Subcutaneous adipose tissue (tissue), 4 donors: Measurements from ENCODE around the gene RAPGEF5. TPM values are rescaled to one million over a fixed set of nuclear protein-coding genes. Genes with fewer than 3 reads are reported as not detected.

ENCODE experiments used
- CTCF ChIP-seq: fragments of 450-650 bp; IDR thresholded peaks from one replicate; pipeline ENCODE4 v1.5.1; 2016; ENCODE audit warnings: low read depth, mild to moderate bottlenecking, control low read depth, antibody characterized with exemption, moderate library complexity
- total RNA-seq, 4 donors: library from RNA; depleted of rRNA; stranded (reverse); fragments of >200 nt; gene quantifications; one replicate each; pipeline ENCODE4 v1.1.0, GENCODE V29; 2016

The RAPGEF5 gene
- total RNA-seq, 4 donors from 2014 or later: 19.7 to 96.2 (median 63.1) TPM

- no peak for TF ChIP-seq CTCF
These were observed 143.9 kb downstream of the RAPGEF5 start for GRCh38 chr7:22213081-22213480.

- TF ChIP-seq CTCF: no peak
These were observed 146.0 kb downstream of the RAPGEF5 start for GRCh38 chr7:22210967-22211366.

- TF ChIP-seq CTCF: no peak
These were observed 146.6 kb downstream of the RAPGEF5 start for GRCh38 chr7:22210355-22210754.

- TF ChIP-seq CTCF: no peak
These were observed 148.2 kb downstream of the RAPGEF5 start for GRCh38 chr7:22208799-22209198.

GRCh38 chr7:22207724-22208225 is 149.2 kb downstream of the RAPGEF5 start:
- no peak for TF ChIP-seq CTCF

GRCh38 chr7:22205631-22206030 is 151.3 kb downstream of the RAPGEF5 start:
- no peak for TF ChIP-seq CTCF

GRCh38 chr7:22204312-22204711 is 152.6 kb downstream of the RAPGEF5 start:
- TF ChIP-seq CTCF: no peak
